ENCODE measurements around the gene SEMA5B.

The SEMA5B gene, protein sequence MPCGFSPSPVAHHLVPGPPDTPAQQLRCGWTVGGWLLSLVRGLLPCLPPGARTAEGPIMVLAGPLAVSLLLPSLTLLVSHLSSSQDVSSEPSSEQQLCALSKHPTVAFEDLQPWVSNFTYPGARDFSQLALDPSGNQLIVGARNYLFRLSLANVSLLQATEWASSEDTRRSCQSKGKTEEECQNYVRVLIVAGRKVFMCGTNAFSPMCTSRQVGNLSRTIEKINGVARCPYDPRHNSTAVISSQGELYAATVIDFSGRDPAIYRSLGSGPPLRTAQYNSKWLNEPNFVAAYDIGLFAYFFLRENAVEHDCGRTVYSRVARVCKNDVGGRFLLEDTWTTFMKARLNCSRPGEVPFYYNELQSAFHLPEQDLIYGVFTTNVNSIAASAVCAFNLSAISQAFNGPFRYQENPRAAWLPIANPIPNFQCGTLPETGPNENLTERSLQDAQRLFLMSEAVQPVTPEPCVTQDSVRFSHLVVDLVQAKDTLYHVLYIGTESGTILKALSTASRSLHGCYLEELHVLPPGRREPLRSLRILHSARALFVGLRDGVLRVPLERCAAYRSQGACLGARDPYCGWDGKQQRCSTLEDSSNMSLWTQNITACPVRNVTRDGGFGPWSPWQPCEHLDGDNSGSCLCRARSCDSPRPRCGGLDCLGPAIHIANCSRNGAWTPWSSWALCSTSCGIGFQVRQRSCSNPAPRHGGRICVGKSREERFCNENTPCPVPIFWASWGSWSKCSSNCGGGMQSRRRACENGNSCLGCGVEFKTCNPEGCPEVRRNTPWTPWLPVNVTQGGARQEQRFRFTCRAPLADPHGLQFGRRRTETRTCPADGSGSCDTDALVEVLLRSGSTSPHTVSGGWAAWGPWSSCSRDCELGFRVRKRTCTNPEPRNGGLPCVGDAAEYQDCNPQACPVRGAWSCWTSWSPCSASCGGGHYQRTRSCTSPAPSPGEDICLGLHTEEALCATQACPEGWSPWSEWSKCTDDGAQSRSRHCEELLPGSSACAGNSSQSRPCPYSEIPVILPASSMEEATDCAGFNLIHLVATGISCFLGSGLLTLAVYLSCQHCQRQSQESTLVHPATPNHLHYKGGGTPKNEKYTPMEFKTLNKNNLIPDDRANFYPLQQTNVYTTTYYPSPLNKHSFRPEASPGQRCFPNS

DNA sequence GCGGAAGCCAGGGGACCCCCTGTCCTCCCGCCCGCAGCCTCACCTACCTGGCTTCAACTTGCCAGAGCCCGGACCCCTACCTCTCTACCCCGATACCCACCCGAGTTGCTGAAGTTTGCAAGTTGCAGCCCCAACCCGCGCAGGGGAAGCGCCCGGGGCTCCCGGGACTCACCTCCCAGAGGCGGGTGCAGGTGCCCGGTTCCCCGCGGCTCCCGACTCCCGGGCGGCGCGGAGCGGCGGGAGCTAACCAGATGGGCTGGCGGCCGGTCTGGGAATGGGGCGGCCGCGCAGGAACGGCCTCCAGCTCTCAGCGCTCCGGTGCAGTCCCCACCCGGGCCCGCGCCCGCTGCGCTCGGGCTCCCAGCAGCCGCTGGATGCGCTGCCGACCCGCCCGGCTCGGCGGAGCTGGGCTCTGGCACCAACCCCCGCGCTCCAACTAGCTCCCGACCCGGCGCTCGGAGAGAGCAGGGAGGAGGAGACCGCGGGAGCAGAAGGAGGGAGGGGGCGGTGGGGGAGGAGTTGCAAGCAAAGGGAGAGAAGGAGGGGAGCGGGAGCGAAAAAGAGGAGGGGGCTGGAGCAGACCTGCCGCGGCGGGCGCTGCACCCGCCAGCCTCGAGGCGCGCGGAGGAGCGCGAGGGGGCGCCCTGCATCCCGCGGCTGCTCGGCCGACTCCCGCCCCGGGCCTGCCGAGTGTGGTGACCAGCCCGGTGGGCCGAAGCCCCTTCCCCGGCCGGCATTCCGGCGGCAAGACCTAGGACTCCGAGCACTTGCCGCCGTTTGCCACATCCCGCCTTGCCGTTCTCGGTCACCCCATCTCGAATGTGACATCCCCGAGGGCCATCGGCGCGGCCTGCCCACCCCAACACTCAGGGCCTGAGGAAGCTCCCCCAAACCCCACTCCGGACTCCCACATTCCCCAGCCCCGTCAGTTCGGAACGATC lies at the start of gene SEMA5B:
TSS of gene SEMA5B (minus strand) at position 472 of the 941 bp plus-strand sequence. CDS start 66,500 bp downstream, outside the sequence.
- DNase-seq (ENCODE audit: low spot score): peak; percentile 55

DNA sequence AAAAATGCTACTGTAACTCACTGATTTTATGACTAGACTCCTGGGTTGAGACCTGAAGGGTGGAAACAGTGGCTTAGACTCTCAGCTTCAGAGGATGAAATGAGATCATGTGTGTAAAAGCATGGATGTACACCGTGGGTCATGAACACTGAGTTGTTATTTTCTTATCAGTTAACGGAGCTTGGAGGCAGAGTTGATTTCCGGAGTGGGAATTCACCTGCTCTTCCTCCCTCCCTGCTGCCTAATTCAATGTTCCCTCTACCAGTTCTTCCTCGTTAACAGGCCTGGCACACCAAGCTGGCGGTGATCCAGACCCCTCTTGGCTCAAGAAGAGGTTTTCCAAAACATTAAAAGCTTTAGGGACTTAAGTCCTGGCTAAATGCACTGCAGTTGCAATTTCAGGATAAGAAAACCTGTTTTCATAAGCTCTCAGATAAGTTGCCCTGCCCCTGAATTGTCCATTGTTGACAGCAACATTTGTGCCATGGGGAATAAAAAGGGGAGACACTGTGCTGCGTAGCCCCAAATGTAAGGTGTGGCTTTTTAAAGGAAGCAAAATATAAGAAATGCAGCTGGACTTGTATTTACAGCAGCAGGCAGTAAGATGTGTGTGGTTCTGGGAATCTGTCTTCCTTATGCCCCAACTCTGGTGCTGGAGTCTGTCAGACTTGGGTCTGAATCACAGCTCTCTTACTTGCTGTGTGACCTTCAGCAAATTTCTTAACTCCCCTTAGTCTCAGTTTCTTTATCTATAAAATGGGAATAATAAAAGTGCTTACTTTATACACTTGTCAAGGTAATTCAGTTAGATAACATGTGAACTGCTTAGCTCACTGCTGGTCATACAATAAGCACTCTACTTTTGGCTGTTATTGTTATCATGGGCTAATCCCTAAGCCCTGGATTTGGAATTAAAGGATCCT lies 49.2 kb upstream of the SEMA5B start:
- DNase-seq (ENCODE audit: low spot score): no peak

DNA sequence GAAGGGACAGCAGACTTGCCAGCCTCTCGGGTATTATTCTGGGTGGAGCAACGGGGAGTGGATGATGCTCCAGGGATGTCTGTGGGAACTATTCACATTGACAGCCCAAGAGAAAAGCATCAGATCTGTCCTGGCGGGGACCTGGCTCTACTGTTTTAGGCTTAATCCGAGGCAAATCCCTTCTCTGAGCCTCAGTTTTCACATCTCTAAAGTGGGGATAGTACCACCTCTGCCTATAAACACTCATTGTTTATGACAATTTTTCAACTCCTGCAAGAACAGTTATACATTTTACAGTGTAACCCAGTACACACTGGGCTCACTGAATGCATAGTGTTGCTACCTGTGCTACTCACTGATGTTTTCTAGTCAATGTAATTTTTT lies 48.5 kb upstream of the SEMA5B start:
- no peak for DNase-seq (ENCODE audit: low spot score)

DNA sequence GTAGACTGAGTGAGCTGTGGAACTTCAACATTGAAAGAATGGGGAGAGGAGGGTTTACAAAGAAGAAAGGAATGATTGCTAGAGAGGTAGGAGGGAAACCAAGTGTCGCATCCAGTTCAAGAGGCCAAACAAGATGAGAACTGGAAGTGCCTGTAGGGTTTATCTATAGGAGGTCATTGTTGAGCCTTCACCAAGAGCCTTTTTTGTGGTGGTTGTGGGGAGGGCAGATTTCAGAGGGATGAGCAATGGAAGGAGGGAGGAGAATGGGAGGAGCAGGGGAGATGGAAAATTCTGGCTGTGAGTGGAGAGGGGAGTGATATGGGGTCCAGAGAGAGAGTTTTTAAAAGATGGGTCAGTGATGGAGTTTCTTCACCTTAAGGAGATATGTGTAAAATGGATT lies 47.8 kb upstream of the SEMA5B start:
- DNase-seq (ENCODE audit: low spot score): no peak

DNA sequence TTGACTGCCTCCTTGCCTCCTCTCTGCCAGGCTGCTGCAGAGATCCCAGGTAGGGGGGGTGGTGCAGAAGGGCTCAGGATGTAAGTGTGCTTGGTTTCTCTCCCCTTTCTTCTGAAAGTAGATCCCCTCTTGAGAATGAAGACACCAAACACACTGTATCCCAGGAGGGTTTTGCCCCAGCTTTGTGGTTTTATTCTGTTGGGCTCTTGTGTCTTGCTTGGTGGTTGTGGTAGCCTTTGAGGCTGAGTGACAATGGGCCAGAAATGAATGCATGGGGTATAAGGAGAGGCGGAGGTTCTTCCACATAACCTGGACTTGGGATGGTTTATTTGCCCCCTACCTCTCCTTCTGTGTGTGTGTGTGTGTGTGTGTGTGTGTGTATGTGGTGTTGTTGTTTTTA lies 45.0 kb upstream of the SEMA5B start:
- DNase-seq (ENCODE audit: low spot score): no peak

DNA sequence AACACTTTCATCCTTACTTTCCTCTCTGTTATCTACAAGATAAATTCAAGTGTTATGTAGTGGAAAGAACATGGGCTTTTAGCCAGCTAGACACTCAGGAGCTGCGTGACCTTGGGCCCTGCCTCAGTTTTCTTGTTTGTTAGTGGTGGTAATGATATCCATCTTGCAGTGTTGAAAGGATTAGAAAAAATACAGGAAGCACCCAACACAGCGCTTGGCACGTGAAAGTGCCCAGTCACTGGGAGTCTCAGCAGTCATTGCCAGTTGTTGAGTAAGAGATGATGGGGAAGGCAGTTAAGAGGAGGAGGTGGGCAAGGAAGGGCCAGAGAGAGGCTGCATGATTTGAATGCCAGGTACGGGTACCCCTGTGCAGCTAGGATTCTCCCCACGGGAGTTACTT lies 44.6 kb upstream of the SEMA5B start:
- DNase-seq (ENCODE audit: low spot score): no peak

DNA sequence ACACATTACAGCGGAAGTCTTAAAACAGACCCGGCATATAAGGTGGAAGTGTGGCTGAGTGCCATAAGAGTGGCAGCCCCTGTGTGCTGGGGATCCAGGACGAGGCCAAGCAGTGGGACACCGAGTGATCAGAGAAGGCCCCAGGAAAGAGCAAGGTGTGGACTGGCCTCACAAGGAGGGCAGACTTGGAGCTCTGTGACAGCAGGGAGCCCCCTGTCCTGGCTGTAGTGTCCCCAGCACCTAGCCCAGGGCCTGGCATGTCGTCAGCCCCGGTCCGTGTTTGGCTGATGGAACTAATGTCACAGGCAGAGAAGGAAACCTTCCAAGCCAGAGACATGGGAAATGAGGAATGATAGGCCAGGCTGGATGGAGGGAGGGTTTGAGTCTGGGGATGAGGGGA lies 44.0 kb upstream of the SEMA5B start:
- no peak for DNase-seq (ENCODE audit: low spot score)

DNA sequence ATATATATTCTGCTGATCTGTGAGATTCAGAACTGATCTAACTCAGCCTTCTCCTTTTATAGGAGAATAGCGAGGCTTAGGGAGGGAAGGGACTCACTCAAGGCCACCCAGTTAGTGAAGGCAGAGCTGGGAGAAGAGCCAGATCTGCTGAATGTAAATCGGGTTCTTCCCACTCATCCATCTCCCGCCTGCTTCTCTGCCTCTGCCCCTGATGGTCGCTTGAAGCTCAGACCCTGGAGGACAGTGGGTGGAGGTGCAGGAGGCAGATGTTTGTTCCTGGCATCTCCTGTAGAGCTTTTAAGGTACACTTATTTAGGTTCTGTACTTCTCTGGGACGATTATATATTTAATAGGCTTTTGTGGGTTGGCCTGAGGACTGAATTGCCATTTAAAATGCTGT lies 43.6 kb upstream of the SEMA5B start:
- no peak for DNase-seq (ENCODE audit: low spot score)

DNA sequence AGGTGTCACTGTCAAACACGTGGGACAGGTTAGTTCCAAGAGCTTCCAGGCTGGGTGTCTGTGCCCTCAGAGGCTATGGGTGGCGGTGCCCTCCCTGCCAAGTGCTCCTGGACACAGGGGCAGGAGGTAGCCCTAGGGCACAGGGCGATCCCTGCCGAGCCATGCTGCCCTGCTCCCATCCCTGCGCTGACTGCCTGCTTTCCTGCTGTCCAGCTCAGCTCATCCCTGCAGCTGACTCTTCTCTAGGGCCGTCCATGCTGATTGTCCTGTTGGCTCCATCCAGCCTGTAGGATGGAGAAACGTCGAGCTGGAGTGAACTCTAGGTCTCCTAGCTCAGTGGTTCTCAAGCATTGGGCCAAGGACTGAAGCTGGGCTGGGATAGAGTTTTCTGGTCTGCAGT lies 42.9 kb upstream of the SEMA5B start:
- no peak for DNase-seq (ENCODE audit: low spot score)

DNA sequence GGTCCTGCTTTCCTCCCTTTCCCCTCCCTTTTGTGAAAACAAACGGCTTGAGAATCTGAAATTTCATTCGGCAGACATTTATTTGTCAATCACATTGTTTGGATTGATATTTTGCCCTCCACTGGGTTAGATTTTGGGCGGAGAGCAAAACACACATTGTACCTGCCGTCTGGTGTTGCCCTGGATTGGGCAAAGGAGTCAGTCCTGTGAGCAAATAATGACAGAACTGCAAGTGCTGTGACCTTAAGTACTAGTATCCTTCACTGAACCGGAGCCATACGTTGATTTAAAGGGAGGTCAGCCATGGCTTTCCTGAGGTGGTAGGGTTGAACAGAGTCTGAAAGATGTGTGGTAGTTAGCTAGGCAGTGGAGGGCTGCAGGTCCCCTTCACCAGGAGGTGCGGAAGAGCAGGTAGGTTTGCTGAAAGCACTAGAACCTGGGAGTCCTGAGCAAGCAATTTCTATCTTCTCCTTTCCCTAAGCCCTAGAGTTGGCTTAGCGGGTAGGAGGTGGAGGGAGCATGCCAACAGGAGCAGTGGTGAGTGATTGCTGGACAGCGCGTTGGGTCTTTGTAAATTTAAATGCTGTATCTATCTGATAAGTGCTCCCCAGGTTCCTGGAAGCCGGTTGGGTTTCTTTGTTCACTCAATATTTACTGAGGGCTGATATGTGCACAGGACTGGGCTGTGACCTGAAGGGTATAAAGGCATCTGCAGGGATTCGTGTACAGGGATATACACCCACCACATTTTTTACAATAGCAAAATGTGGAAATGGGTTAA lies 41.2 kb upstream of the SEMA5B start:
- no peak for DNase-seq (ENCODE audit: low spot score)

DNA sequence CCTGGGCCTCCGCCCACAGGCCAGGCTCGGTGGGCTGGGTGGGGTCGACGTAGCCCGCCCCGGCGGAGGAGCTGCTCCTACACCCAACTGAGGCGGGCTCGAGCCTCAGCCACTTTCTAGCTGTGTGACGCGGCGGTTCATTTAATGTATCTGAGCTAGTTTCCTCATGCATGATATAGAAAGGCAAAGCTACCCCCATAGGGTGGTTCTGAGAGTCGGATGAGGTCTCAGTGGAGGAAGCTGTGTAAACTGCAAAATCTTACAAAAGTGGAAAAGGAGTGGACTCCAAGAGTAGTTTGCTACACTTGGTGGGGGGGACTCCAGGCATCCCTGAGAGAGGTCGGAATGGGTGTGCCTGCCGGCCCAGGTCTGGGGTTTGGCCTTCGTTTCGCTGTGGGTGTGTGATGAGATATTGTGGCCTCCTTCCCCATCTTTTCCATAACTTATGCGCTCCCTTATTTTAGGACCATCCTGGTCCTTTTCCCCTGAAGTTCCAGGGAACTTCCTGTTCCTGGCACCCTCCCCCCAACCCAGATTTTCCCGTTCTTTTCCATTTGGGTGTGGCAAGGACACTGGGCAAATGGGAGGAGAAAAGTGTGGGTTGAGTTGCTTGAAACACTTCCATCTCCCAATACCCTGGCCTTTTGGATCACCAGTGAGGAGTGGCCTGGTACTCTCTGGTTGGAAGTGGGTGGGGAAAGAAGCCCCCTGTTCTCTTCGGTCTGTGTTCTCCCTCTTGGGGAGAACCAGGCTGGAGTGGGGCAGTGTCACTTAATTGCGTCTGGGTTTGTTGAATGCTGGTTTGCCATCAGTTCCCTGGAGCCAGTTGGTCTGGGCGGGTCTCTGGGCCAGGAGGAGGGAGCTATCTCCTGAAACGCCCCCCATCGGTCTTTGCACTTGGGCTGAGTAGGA lies 40.4 kb upstream of the SEMA5B start:
- peak; percentile 27 for DNase-seq (ENCODE audit: low spot score)

DNA sequence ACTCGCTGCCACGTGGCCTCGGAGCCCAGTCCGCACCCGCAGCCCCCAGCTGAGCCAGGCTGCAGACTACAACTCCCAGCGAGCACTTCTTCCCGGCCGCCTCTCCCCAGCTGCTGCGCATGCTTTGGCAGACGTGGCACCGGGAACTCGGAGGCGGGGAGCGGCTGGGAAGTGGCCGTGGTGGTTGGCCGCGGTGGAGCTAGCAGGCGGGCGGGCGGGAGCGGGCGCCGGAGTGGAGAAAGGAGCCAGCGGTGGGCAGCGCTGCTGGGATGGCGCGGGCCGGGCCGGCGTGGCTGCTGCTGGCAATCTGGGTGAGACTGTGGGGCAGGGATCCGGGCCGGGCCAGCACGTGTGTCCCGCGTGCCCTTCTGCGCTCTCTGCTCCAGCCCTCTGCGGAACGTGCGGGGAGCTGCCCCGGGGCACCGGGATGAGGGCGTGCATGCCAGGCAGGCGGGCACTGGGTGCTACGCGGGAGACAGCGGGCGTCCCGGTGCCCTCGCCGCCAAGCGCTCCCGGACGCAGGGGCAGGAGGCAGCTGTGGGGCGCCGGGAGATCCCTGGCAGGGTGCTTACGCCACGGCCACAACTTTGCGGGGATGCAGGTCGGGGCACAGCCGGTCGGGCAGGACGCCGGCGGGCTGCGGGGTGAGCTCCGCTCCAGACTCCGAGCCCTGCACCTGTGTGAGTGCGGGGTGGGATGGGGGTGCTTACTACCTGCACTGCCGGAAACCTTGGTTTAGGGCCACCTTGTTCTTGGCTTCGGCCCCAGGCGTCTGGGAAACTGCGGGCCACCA lies 39.5 kb upstream of the SEMA5B start, which contains the start of gene PDIA5:
TSS of gene PDIA5 (plus strand) at position 130 of the 793 bp plus-strand sequence. CDS start at position 270, 140 bp downstream.
- peak; percentile 95 for DNase-seq (ENCODE audit: low spot score)

DNA sequence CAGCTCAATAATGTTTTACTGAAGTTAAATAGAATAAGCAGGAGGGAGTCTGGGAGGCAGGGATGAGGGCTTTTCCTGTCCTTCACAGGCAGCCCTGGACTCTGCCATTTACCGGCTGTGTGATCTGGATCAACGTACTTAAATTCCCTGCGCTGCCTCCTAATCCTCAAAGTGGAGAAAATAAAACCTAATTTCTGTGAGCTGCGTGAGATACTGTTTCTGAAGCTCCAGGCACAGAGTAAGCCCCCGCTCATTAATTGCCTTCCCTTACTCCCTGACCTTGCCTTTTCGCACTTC lies 39.0 kb upstream of the SEMA5B start:
- DNase-seq (ENCODE audit: low spot score): no peak

DNA sequence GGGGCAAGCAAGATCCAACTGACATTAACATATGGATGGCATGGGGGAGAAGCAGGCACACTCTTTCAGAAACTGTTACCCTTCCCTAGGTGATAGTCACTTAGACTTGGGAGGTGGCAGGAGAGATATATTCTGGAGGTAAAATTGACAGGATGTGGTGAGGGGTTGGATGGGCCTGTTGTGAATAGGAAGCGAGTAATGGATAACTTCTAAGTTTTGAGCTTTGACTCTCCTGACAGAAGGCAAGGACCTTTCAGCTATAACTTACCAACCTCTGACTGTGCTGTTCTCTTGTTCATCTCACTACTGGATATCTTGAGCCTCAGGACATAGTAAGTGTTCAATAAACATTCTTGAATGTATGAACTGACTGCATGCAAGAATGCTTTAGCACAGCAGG lies 37.4 kb upstream of the SEMA5B start:
- DNase-seq (ENCODE audit: low spot score): no peak

DNA sequence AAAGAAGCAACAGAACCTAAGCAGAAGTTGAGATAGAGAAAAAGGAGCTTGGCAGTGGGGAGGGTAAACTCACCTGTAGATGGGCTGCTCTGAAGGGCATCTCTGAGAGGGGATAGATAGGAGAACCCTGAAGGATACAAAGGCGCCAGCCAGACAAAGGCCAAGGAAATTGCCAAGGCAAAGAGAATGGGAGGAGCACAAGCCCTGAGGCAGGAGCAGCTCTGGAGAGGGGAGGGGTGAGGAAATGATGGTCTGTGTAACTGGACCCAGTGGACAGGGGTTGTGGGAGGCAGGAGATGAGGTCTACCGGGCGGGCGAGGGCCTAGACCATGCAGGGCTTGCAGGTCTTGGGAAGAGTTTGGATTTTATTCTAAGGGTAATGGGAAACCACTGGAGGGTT lies 36.9 kb upstream of the SEMA5B start:
- no peak for DNase-seq (ENCODE audit: low spot score)

DNA sequence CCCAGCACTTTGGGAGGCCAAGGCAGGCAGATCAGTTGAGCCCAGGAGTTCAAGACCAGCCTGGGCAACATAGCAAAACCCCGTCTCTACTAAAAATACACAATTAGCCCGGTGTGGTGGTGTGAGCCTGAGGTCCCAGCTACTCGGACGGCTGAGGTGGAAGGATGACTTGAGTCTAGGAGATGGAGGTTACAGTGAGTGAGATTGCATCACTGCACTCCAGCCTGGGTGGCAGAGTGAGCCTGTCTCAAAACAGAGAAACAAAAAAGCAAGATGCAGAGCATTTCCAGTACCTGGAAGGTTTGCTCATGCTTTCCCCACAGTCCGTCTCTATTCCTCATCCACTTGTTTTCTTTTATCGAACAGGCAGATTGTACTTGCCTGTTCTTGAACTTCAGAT lies 35.5 kb upstream of the SEMA5B start:
- no peak for DNase-seq (ENCODE audit: low spot score)

DNA sequence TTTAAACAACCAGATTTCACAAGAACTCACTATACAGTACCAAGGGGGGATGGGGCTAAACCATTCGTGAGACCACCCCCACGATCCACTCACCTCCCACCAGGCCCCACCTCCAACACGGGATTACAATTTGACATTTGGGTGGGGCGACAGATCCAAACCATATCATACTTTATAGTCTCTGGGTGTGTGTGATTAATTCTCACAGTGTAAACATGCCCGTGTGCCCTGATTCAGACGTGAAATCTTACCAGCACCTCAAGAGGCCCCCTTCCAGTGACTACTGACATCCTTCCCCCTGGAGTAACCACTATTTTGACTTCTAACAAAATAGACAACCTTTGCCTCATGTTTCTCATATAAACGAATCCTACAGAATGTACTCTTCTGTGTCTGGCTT lies 34.3 kb upstream of the SEMA5B start:
- no peak for DNase-seq (ENCODE audit: low spot score)

DNA sequence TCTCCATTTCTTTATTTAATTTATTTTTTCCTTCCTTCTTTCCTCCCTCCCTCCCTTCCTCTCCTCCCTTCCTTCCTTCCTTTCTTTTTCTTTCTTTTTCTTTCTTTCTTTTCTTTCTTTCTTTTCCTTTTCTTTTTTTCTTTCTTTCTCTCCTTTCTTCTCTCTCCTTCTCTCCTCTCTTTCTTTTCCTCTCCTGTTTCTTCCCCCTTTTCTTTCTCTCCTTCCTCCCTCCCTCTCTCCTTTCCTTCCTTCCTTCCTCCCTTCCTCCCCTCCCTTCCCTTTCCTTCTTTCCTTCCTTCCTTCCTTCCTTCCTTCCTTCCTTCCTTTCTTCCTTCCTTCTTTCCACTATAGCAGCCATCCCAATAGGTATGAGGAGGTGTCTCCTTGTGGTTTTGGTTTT lies 32.5 kb upstream of the SEMA5B start:
- DNase-seq (ENCODE audit: low spot score): no peak
